ENCODE measurements around the gene CRYBG2. TPM values are rescaled to one million over a fixed set of nuclear protein-coding genes. Genes with fewer than 3 reads are reported as not detected.

The CRYBG2 gene
- total and polyA plus RNA-seq, 2 of the 8 experiments (the other 6 are each of a cell fraction or from before 2014, with no cell fraction given) = 14.2 to 17.0 TPM

DNA sequence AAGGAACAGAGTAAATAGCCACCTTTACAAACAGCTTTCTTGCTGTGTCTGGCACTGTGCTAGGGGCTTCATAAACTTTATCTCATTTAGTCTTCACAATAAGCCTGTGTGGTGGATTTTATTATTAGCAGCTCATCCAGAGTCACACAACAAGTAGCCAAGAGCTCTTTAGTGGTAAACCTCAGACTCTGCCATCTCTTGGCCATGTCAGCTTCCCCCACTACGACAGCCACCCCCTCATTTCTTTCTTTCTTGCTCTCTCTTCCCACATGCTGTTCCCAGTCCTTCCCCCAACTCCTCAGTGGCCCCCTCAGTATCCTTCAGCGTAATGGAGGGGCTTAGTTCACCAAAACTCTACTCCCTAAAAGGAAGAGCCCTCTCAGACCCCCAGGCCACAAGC is 19.9 kb upstream of the CRYBG2 start (continued):
- TF ChIP-seq, protein P1, sequence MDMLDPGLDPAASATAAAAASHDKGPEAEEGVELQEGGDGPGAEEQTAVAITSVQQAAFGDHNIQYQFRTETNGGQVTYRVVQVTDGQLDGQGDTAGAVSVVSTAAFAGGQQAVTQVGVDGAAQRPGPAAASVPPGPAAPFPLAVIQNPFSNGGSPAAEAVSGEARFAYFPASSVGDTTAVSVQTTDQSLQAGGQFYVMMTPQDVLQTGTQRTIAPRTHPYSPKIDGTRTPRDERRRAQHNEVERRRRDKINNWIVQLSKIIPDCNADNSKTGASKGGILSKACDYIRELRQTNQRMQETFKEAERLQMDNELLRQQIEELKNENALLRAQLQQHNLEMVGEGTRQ (IDR thresholded peaks at IDR 0.05; ENCODE audit: low read length) = no peak
- TF ChIP-seq SP4 (IDR thresholded peaks at IDR 0.05; ENCODE audit: low read length) (no peak), PHF8 (conservative IDR thresholded peaks at IDR 0.05; ENCODE audit: low read depth, low read length) (no peak)
- TF ChIP-seq, protein P2, sequence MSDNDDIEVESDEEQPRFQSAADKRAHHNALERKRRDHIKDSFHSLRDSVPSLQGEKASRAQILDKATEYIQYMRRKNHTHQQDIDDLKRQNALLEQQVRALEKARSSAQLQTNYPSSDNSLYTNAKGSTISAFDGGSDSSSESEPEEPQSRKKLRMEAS (IDR thresholded peaks at IDR 0.05) = no peak
